Neural cell (in vitro differentiated cells): ENCODE data around the gene SGCE.

ENCODE experiments used
- CTCF ChIP-seq: fragments of 450-650 bp; IDR thresholded peaks from 2 replicates; pipeline ENCODE4 v1.5.1; 2014; ENCODE audit warnings: antibody characterized with exemption, mild to moderate bottlenecking, moderate library complexity; ENCODE audit not compliant: poor library complexity, severe bottlenecking
- EP300 ChIP-seq: fragments of 450-650 bp; conservative IDR thresholded peaks from 2 replicates; pipeline ENCODE4 v1.6.1; 2014; ENCODE audit warnings: antibody characterized with exemption, mild to moderate bottlenecking, moderate library complexity; ENCODE audit not compliant: poor library complexity, severe bottlenecking
- EZH2 ChIP-seq: fragments of 200-600, 300-800 bp; shearing (Covaris generic), sonication (generic); IDR thresholded peaks from 2 replicates; pipeline ENCODE4 v1.6.1; 2014; ENCODE audit warnings: antibody characterized with exemption, low read length, borderline replicate concordance, mild to moderate bottlenecking; ENCODE audit not compliant: insufficient read depth, poor library complexity, severe bottlenecking
- MXI1 ChIP-seq: fragments of 450-650 bp; conservative IDR thresholded peaks from 2 replicates; pipeline ENCODE4 v1.6.1; 2014; ENCODE audit warnings: antibody characterized with exemption, mild to moderate bottlenecking; ENCODE audit not compliant: poor library complexity, severe bottlenecking
- POLR2AphosphoS5 ChIP-seq: IDR thresholded peaks from 2 replicates; pipeline ENCODE4 v1.6.1; 2012
- RAD21 ChIP-seq: fragments of 450-650 bp; conservative IDR thresholded peaks from 2 replicates; pipeline ENCODE4 v1.6.1; 2014; ENCODE audit warnings: antibody characterized with exemption, mild to moderate bottlenecking, moderate library complexity
- SMC3 ChIP-seq: fragments of 450-650 bp; conservative IDR thresholded peaks from 2 replicates; pipeline ENCODE4 v1.6.1; 2014; ENCODE audit warnings: antibody characterized with exemption, mild to moderate bottlenecking, moderate library complexity; ENCODE audit not compliant: poor library complexity
- TAF1 ChIP-seq: IDR thresholded peaks from 2 replicates; pipeline ENCODE4 v1.6.1; 2012; ENCODE audit warnings: low read depth
- TF ChIP-seq, protein P1 (sequence below): IDR thresholded peaks from 2 replicates; pipeline ENCODE4 v1.6.1; 2012; ENCODE audit warnings: borderline replicate concordance

GRCh38 chr7:94664023-94664422 lies 8.1 kb upstream of the SGCE start:
- no peak for TF ChIP-seq CTCF
- TF ChIP-seq SMC3: no peak
- TF ChIP-seq RAD21: no peak
- TF ChIP-seq EP300: no peak
- no peak for TF ChIP-seq EZH2
- TF ChIP-seq, protein P1, sequence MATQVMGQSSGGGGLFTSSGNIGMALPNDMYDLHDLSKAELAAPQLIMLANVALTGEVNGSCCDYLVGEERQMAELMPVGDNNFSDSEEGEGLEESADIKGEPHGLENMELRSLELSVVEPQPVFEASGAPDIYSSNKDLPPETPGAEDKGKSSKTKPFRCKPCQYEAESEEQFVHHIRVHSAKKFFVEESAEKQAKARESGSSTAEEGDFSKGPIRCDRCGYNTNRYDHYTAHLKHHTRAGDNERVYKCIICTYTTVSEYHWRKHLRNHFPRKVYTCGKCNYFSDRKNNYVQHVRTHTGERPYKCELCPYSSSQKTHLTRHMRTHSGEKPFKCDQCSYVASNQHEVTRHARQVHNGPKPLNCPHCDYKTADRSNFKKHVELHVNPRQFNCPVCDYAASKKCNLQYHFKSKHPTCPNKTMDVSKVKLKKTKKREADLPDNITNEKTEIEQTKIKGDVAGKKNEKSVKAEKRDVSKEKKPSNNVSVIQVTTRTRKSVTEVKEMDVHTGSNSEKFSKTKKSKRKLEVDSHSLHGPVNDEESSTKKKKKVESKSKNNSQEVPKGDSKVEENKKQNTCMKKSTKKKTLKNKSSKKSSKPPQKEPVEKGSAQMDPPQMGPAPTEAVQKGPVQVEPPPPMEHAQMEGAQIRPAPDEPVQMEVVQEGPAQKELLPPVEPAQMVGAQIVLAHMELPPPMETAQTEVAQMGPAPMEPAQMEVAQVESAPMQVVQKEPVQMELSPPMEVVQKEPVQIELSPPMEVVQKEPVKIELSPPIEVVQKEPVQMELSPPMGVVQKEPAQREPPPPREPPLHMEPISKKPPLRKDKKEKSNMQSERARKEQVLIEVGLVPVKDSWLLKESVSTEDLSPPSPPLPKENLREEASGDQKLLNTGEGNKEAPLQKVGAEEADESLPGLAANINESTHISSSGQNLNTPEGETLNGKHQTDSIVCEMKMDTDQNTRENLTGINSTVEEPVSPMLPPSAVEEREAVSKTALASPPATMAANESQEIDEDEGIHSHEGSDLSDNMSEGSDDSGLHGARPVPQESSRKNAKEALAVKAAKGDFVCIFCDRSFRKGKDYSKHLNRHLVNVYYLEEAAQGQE: no peak
- TF ChIP-seq TAF1: no peak
- TF ChIP-seq POLR2AphosphoS5: no peak
- TF ChIP-seq MXI1: no peak
